Measurements from ENCODE around the gene XIAP.

The XIAP gene

DNA sequence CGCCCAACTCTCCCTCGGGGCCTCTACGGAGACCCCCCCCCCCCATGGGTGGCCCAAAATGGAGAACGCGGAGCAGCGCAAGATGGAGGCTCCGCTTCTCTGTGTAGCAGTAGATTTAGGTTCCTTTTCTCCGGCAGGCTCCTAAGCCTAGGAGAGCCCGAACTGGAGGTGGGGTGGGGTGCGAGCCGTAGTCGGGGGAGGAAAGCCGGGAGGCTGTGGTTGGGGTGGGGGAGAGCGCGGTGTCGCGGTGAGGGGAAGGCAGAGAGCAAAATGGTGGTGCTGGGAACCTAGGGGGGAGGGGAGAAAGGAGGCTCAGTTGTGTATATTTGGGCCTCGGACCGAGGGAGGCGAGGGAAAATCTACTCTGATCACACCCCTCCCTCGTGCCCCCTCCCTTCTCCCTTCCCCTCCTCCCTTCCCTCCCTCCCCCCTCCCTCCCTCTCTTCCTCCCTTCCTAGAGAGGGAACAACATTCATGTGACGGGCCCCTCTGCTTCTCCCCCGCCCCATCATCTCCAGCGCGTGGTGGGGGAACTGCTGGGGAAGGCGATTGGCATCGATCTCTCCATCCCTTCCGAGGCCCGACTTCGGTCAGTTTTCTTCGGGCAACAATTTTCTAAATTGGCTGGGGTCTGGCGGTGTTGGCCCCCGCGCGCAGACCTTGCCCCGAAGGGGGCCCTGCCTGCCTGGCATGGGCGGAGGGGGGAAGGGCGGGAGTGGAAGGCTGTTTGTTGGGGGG is 101.6 kb downstream of the XIAP start, which contains the start of gene STAG2:
Gene STAG2, plus strand, starts transcription at position 439 of the 738 bp plus-strand sequence. CDS start 60,922 bp downstream, outside the sequence.
- peak; percentile 83 for DNase-seq

DNA sequence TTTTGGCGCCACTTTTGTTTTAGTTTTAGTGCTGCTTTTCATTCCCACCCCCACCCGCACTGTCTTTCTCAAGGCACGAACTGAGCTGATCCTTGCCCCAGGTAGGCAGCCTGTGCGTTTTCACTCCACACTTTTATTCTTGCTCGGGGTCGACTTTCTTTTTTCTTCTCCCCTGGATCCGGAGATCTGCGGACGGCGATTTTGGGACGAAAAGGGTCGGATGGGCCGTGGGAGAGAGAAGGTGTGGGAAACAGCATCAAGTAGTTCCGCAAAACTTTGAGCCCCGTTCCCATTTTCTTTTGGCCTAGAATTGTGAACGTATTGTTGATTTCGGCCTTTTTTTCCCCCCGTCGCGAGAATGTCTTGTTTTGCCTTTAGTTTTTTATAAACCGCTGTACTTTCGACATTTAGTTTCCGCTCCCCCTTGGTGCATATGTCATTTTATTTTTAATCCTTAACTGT is 102.2 kb downstream of the XIAP start:
- no peak for DNase-seq

DNA sequence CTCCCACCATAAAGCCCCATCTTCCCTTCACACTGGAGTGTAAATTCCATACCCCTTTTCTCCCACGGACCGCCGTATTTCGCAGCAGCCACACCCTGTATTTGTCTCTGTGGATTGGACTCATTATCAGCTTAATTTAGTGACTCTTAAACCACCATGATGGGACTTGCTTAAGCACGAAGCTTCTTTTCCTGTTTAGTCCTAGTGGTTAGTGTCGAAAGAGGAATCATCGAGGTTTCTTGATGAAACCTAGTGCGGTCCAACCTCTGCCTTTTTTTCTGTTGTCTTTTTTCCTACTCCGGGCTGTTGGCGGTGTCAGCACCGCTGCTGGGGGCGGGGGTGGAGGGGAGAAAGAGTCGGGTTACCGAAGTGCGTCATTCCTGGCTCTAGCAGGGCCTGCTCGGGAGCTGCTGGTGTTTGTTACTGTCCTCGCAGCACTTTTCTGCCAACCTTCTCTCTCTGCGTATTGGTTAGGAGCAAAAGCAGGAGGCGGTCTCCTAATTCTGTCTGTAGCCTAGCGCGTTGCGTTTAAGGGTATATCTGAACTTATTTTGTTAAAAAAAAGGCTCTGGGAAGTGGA is 103.0 kb downstream of the XIAP start:
- peak; percentile 84 for DNase-seq

Data from activated CD8-positive, alpha-beta memory T cell treated with anti-CD3 and anti-CD28 coated beads for 24 hours (primary cell).